WTC11 (cell line): ENCODE measurements around the gene IPO11.

ENCODE experiments used
- CTCF ChIP-seq: fragments of 200-600 bp; IDR thresholded peaks from 2 replicates; pipeline ENCODE4 v1.8.0; 2022; ENCODE audit warnings: antibody characterized with exemption
- FOXP4 ChIP-seq: sonication (generic); formaldehyde crosslinking; IDR thresholded peaks from 2 replicates; pipeline ENCODE4 v1.8.0; 2022; ENCODE audit warnings: mild to moderate bottlenecking, missing genetic modification reagents
- IRF1 ChIP-seq: sonication (generic); formaldehyde crosslinking; IDR thresholded peaks from 2 replicates; pipeline ENCODE4 v1.8.0; 2023; ENCODE audit warnings: missing genetic modification reagents
- JUN ChIP-seq: sonication (generic); formaldehyde crosslinking; IDR thresholded peaks from 2 replicates; pipeline ENCODE4 v1.8.0; 2023; ENCODE audit warnings: mild to moderate bottlenecking, missing genetic modification reagents
- KAT7 ChIP-seq: sonication (generic); formaldehyde crosslinking; IDR thresholded peaks from 2 replicates; pipeline ENCODE4 v1.8.1; 2023; ENCODE audit warnings: missing genetic modification reagents, mild to moderate bottlenecking, borderline replicate concordance
- MAX ChIP-seq: sonication (generic); formaldehyde crosslinking; IDR thresholded peaks from 2 replicates; pipeline ENCODE4 v1.8.0; 2022; ENCODE audit warnings: mild to moderate bottlenecking, missing genetic modification reagents
- NFE2L1 ChIP-seq: sonication (generic); formaldehyde crosslinking; IDR thresholded peaks from 2 replicates; pipeline ENCODE4 v1.8.1; 2023; ENCODE audit warnings: missing genetic modification reagents
- RELA ChIP-seq: sonication (generic); formaldehyde crosslinking; IDR thresholded peaks from 2 replicates; pipeline ENCODE4 v1.8.1; 2022; ENCODE audit warnings: missing genetic modification reagents, mild to moderate bottlenecking, borderline replicate concordance
- STAT6 ChIP-seq: sonication (generic); formaldehyde crosslinking; conservative IDR thresholded peaks from 2 replicates; pipeline ENCODE4 v1.8.1; 2023; ENCODE audit warnings: mild to moderate bottlenecking, low read depth, missing genetic modification reagents, moderate library complexity
- TCF7 ChIP-seq: sonication (generic); formaldehyde crosslinking; IDR thresholded peaks from 2 replicates; pipeline ENCODE4 v1.8.0; 2022; ENCODE audit warnings: mild to moderate bottlenecking, low read depth, missing genetic modification reagents, moderate library complexity
- TEAD4 ChIP-seq: sonication (generic); formaldehyde crosslinking; IDR thresholded peaks from 2 replicates; pipeline ENCODE4 v1.8.0; 2022; ENCODE audit warnings: mild to moderate bottlenecking, missing genetic modification reagents

- no peak for TF ChIP-seq CTCF
- no peak for TF ChIP-seq TCF7 (CRISPR knock-in tag)
- no peak for TF ChIP-seq STAT6 (CRISPR knock-in tag)
- TF ChIP-seq JUN (CRISPR knock-in tag) = no peak
- no peak for TF ChIP-seq FOXP4 (CRISPR knock-in tag)
- no peak for TF ChIP-seq TEAD4 (CRISPR knock-in tag)
- no peak for TF ChIP-seq RELA (CRISPR knock-in tag)
- TF ChIP-seq MAX (CRISPR knock-in tag) = no peak
- TF ChIP-seq NFE2L1 (CRISPR knock-in tag) = no peak
- no peak for TF ChIP-seq IRF1
- no peak for TF ChIP-seq KAT7
These were observed 60.6 kb downstream of the IPO11 start for GRCh38 chr5:62473209-62473608.
